Keratinocyte (primary cell): ENCODE measurements around the gene C5.

Experiments used
- EZH2 ChIP-seq: IDR thresholded peaks from one replicate; pipeline ENCODE4 v1.6.1; 2012; ENCODE audit warnings: inconsistent platforms, mild to moderate bottlenecking, low read length, moderate library complexity
- TF ChIP-seq, protein P1 (sequence below), 3 experiments: IDR thresholded peaks in 1 of 3; conservative IDR thresholded peaks in 1 of 3; optimal IDR thresholded peaks in 1 of 3; 2 replicates in 2 of 3; 3 replicates in 1 of 3; pipeline versions ENCODE3 to v1.5.1; 2011; ENCODE audit warnings: low read length in 3 of 3, mild to moderate bottlenecking in 3 of 3, moderate library complexity in 2 of 3, control low read depth in 1 of 3, inconsistent platforms in 1 of 3; ENCODE audit not compliant: insufficient read depth in 2 of 3; ENCODE audit errors: extremely low read depth in 1 of 3

GRCh38 chr9:120916991-120917880 lies 132.8 kb downstream of the C5 start:
- TF ChIP-seq, protein P1, sequence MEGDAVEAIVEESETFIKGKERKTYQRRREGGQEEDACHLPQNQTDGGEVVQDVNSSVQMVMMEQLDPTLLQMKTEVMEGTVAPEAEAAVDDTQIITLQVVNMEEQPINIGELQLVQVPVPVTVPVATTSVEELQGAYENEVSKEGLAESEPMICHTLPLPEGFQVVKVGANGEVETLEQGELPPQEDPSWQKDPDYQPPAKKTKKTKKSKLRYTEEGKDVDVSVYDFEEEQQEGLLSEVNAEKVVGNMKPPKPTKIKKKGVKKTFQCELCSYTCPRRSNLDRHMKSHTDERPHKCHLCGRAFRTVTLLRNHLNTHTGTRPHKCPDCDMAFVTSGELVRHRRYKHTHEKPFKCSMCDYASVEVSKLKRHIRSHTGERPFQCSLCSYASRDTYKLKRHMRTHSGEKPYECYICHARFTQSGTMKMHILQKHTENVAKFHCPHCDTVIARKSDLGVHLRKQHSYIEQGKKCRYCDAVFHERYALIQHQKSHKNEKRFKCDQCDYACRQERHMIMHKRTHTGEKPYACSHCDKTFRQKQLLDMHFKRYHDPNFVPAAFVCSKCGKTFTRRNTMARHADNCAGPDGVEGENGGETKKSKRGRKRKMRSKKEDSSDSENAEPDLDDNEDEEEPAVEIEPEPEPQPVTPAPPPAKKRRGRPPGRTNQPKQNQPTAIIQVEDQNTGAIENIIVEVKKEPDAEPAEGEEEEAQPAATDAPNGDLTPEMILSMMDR (optimal IDR thresholded peaks at IDR 0.05 in 1 of 3, IDR thresholded peaks at IDR 0.05 in 1 of 3, conservative IDR thresholded peaks at IDR 0.05 in 1 of 3; ENCODE audit: extremely low read depth in 1 of 3, insufficient read depth in 2 of 3, low read length in 3 of 3), result no peak
- no peak for TF ChIP-seq EZH2
